ENCODE results near the gene LCP2.
"Not testable (repeated sequence)": the region's sequence is repeated elsewhere in the genome, so short reads cannot be mapped to it uniquely, and the experiment has no call there.

Gene LCP2

GRCh38 chr5:170245436-170245835 lies 52.1 kb downstream of the LCP2 start:
- DNase-seq: not testable (repeated sequence)

GRCh38 chr5:170238456-170239196 lies 59.0 kb downstream of the LCP2 start:
- DNase-seq: no peak

- no peak for DNase-seq
These were observed 61.4 kb downstream of the LCP2 start for GRCh38 chr5:170235876-170236864.

GRCh38 chr5:170233358-170233892 lies 64.2 kb downstream of the LCP2 start:
- no peak for DNase-seq

GRCh38 chr5:170232786-170233185 lies 64.8 kb downstream of the LCP2 start, which contains the start of gene C5orf58:
Gene C5orf58 (plus strand): TSS chr5:170232985. CDS start chr5:170234977, 1,992 bp downstream.
- no peak for DNase-seq

- no peak for DNase-seq
These were observed 68.7 kb downstream of the LCP2 start for GRCh38 chr5:170228762-170229435.

- DNase-seq: no peak
These were observed 70.9 kb downstream of the LCP2 start for GRCh38 chr5:170226661-170227060.

GRCh38 chr5:170226129-170226615 lies 71.4 kb downstream of the LCP2 start:
- DNase-seq: no peak

GRCh38 chr5:170225326-170226128 lies 72.0 kb downstream of the LCP2 start:
- DNase-seq: peak; percentile 79

- no peak for DNase-seq
These were observed 73.7 kb downstream of the LCP2 start for GRCh38 chr5:170223906-170224305.

- no peak for DNase-seq
These were observed 74.2 kb downstream of the LCP2 start for GRCh38 chr5:170223360-170223759.

- DNase-seq: no peak
These were observed 76.2 kb downstream of the LCP2 start for GRCh38 chr5:170221327-170221741.

- DNase-seq: no peak
These were observed 77.4 kb downstream of the LCP2 start for GRCh38 chr5:170220191-170220590.

- no peak for DNase-seq
These were observed 78.0 kb downstream of the LCP2 start for GRCh38 chr5:170219615-170220014.

GRCh38 chr5:170218726-170219125 lies 78.9 kb downstream of the LCP2 start:
- DNase-seq: no peak

- DNase-seq: no peak
These were observed 79.7 kb downstream of the LCP2 start for GRCh38 chr5:170217831-170218230.

GRCh38 chr5:170216257-170216864 lies 81.2 kb downstream of the LCP2 start:
- no peak for DNase-seq

GRCh38 chr5:170211575-170212334 lies 85.8 kb downstream of the LCP2 start:
- no peak for DNase-seq

GRCh38 chr5:170206958-170207357 lies 90.6 kb downstream of the LCP2 start:
- no peak for DNase-seq

GRCh38 chr5:170206216-170206615 lies 91.4 kb downstream of the LCP2 start:
- no peak for DNase-seq

GRCh38 chr5:170204202-170204601 lies 93.4 kb downstream of the LCP2 start:
- no peak for DNase-seq

All from activated naive CD4-positive, alpha-beta T cell treated with Interleukin-2 at 50 U/mL for 16 hours (primary cell).